Measurements from ENCODE around the gene OR2AG1.

OR2AG1 gene

GRCh38 chr11:6782720-6783119 lies at the start of gene OR2AG1:
Gene OR2AG1, plus strand, starts transcription at chr11:6783020. Its CDS starts 2,018 bp downstream, at chr11:6785038.
- Mint-ChIP-seq H3K27ac (no peak within 1 kb of the TSS), H3K36me3 (ENCODE audit: low read depth) (no peaks in the 10 kb centered on the region), H3K9me3 (no peaks in the 10 kb centered on the region), H3K4me1 (ENCODE audit: low read depth) (no peaks in the 10 kb centered on the region), H3K4me3 (no peak within 1 kb of the TSS), H3K27me3 (peaks cover 26% of the 10 kb centered on the region)

- peaks cover 51% of the 10 kb centered on the region for H3K36me3 Mint-ChIP-seq (ENCODE audit: low read depth)
- H3K27ac Mint-ChIP-seq = peak overlapping the region; percentile 89
- peaks cover 87% of the 10 kb centered on the region for H3K4me1 Mint-ChIP-seq (ENCODE audit: low read depth)
- peak overlapping the region; percentile 7 for H3K4me3 Mint-ChIP-seq
- no peaks in the 10 kb centered on the region for H3K27me3 Mint-ChIP-seq
- no peaks in the 10 kb centered on the region for H3K9me3 Mint-ChIP-seq
These were observed 49.2 kb upstream of the OR2AG1 start for GRCh38 chr11:6733326-6734275.

- Mint-ChIP-seq H3K9me3 (no peaks in the 10 kb centered on the region), H3K4me1 (ENCODE audit: low read depth) (peaks cover 87% of the 10 kb centered on the region), H3K4me3 (peak overlapping the region; percentile 38), H3K27me3 (no peaks in the 10 kb centered on the region), H3K27ac (peak overlapping the region; percentile 89), H3K36me3 (ENCODE audit: low read depth) (peaks cover 52% of the 10 kb centered on the region)
These were observed 48.2 kb upstream of the OR2AG1 start for GRCh38 chr11:6734616-6735015.

- Mint-ChIP-seq H3K4me1 (ENCODE audit: low read depth) (peaks cover 87% of the 10 kb centered on the region), H3K4me3 (peak overlapping the region; percentile 38), H3K36me3 (ENCODE audit: low read depth) (peaks cover 56% of the 10 kb centered on the region), H3K27me3 (no peaks in the 10 kb centered on the region), H3K27ac (peak overlapping the region; percentile 89), H3K9me3 (no peaks in the 10 kb centered on the region)
These were observed 47.5 kb upstream of the OR2AG1 start for GRCh38 chr11:6735306-6735705.

- Mint-ChIP-seq H3K27ac (peak overlapping the region; percentile 89), H3K4me1 (ENCODE audit: low read depth) (peaks cover 86% of the 10 kb centered on the region), H3K4me3 (peak overlapping the region; percentile 51), H3K27me3 (no peaks in the 10 kb centered on the region), H3K36me3 (ENCODE audit: low read depth) (peaks cover 58% of the 10 kb centered on the region), H3K9me3 (no peaks in the 10 kb centered on the region)
These were observed 46.2 kb upstream of the OR2AG1 start for GRCh38 chr11:6736495-6737121.

GRCh38 chr11:6737872-6738466 lies 44.9 kb upstream of the OR2AG1 start:
- Mint-ChIP-seq H3K9me3 (no peaks in the 10 kb centered on the region), H3K4me1 (ENCODE audit: low read depth) (peaks cover 91% of the 10 kb centered on the region), H3K27me3 (no peaks in the 10 kb centered on the region), H3K27ac (peak overlapping the region; percentile 61), H3K36me3 (ENCODE audit: low read depth) (peaks cover 51% of the 10 kb centered on the region), H3K4me3 (no peak overlapping the region)

GRCh38 chr11:6738590-6738989 lies 44.2 kb upstream of the OR2AG1 start:
- Mint-ChIP-seq H3K27ac (peak overlapping the region; percentile 61), H3K9me3 (no peaks in the 10 kb centered on the region), H3K36me3 (ENCODE audit: low read depth) (peaks cover 45% of the 10 kb centered on the region), H3K4me1 (ENCODE audit: low read depth) (peaks cover 91% of the 10 kb centered on the region), H3K4me3 (no peak overlapping the region), H3K27me3 (no peaks in the 10 kb centered on the region)

GRCh38 chr11:6742260-6742659 lies 40.6 kb upstream of the OR2AG1 start:
- Mint-ChIP-seq H3K9me3 (no peaks in the 10 kb centered on the region), H3K36me3 (ENCODE audit: low read depth) (peaks cover 17% of the 10 kb centered on the region), H3K27me3 (no peaks in the 10 kb centered on the region), H3K4me3 (no peak overlapping the region), H3K27ac (peak overlapping the region; percentile 65), H3K4me1 (ENCODE audit: low read depth) (peaks cover 56% of the 10 kb centered on the region)

- Mint-ChIP-seq H3K9me3 (no peaks in the 10 kb centered on the region), H3K4me3 (no peak overlapping the region), H3K27ac (no peak overlapping the region), H3K27me3 (no peaks in the 10 kb centered on the region), H3K4me1 (ENCODE audit: low read depth) (peaks cover 31% of the 10 kb centered on the region), H3K36me3 (ENCODE audit: low read depth) (peaks cover 4% of the 10 kb centered on the region)
These were observed 37.8 kb upstream of the OR2AG1 start for GRCh38 chr11:6745018-6745417.

- no peak overlapping the region for H3K4me3 Mint-ChIP-seq
These were observed 37.3 kb upstream of the OR2AG1 start for GRCh38 chr11:6745465-6746015.

GRCh38 chr11:6746086-6746618 lies 36.7 kb upstream of the OR2AG1 start:
- Mint-ChIP-seq H3K36me3 (ENCODE audit: low read depth) (peaks cover under 1% of the 10 kb centered on the region), H3K4me3 (no peak overlapping the region), H3K27ac (no peak overlapping the region), H3K4me1 (ENCODE audit: low read depth) (peaks cover 24% of the 10 kb centered on the region), H3K9me3 (no peaks in the 10 kb centered on the region), H3K27me3 (no peaks in the 10 kb centered on the region)

More at GRCh38 chr11:6745465-6746015, 37.3 kb upstream of the OR2AG1 start:
- no peaks in the 10 kb centered on the region for H3K9me3 Mint-ChIP-seq
- H3K4me1 Mint-ChIP-seq (ENCODE audit: low read depth) = peaks cover 28% of the 10 kb centered on the region
- H3K36me3 Mint-ChIP-seq (ENCODE audit: low read depth) = peaks cover 4% of the 10 kb centered on the region
- H3K27ac Mint-ChIP-seq = no peak overlapping the region
- no peaks in the 10 kb centered on the region for H3K27me3 Mint-ChIP-seq

- Mint-ChIP-seq H3K36me3 (ENCODE audit: low read depth) (no peaks in the 10 kb centered on the region), H3K27me3 (no peaks in the 10 kb centered on the region), H3K4me3 (no peak overlapping the region), H3K9me3 (no peaks in the 10 kb centered on the region), H3K27ac (no peak overlapping the region), H3K4me1 (ENCODE audit: low read depth) (peaks cover 21% of the 10 kb centered on the region)
These were observed 36.2 kb upstream of the OR2AG1 start for GRCh38 chr11:6746626-6747025.

- no peaks in the 10 kb centered on the region for H3K9me3 Mint-ChIP-seq
- peaks cover 16% of the 10 kb centered on the region for H3K4me1 Mint-ChIP-seq (ENCODE audit: low read depth)
- H3K27me3 Mint-ChIP-seq = no peaks in the 10 kb centered on the region
- no peaks in the 10 kb centered on the region for H3K36me3 Mint-ChIP-seq (ENCODE audit: low read depth)
- H3K27ac Mint-ChIP-seq = no peak overlapping the region
- H3K4me3 Mint-ChIP-seq = no peak overlapping the region
These were observed 35.6 kb upstream of the OR2AG1 start for GRCh38 chr11:6747097-6747668.

- peaks cover 4% of the 10 kb centered on the region for H3K4me1 Mint-ChIP-seq (ENCODE audit: low read depth)
- no peak overlapping the region for H3K4me3 Mint-ChIP-seq
- H3K27ac Mint-ChIP-seq = no peak overlapping the region
- no peaks in the 10 kb centered on the region for H3K9me3 Mint-ChIP-seq
- no peaks in the 10 kb centered on the region for H3K36me3 Mint-ChIP-seq (ENCODE audit: low read depth)
- H3K27me3 Mint-ChIP-seq = no peaks in the 10 kb centered on the region
These were observed 27.4 kb upstream of the OR2AG1 start for GRCh38 chr11:6755303-6755952.

All from stimulated activated naive CD8-positive, alpha-beta T cell treated with anti-CD3 and anti-CD28 coated beads, Interleukin-15, Interleukin-2, amounts not matched to agents 100 ng/mL and 50 ng/mL, for 24 hours (primary cell).